Measurements from ENCODE around the gene TMEM86A.

DNA sequence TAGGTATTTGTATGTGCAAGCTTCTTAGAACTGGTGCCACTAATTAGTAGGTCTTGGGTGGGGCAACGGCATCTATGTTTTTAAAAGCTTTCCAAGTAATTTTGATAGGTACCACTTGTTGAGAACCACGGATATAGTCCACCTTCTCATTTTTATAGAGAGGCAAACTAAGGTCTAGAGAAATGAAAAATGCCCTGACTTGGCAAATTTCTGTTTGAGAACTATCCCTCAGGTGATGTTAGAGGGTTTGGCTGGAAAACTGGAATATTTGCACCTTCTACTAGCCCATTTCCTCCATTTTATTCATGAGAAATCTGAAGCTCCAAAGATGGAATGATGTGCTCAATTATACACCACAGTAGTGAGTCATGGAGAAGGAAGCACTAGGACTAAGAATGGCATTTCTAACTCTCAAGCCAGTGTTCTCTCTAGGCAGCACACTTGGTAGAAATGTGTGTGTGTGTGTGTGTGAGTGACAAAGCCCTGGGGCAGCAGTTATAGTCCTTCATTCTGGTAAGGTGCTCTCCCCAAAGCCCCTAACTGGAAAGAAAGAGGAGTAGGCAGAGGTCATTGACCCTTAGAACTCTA lies 1.8 kb upstream of the TMEM86A start:
- TF ChIP-seq, protein P1, sequence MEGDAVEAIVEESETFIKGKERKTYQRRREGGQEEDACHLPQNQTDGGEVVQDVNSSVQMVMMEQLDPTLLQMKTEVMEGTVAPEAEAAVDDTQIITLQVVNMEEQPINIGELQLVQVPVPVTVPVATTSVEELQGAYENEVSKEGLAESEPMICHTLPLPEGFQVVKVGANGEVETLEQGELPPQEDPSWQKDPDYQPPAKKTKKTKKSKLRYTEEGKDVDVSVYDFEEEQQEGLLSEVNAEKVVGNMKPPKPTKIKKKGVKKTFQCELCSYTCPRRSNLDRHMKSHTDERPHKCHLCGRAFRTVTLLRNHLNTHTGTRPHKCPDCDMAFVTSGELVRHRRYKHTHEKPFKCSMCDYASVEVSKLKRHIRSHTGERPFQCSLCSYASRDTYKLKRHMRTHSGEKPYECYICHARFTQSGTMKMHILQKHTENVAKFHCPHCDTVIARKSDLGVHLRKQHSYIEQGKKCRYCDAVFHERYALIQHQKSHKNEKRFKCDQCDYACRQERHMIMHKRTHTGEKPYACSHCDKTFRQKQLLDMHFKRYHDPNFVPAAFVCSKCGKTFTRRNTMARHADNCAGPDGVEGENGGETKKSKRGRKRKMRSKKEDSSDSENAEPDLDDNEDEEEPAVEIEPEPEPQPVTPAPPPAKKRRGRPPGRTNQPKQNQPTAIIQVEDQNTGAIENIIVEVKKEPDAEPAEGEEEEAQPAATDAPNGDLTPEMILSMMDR (IDR thresholded peaks at IDR 0.05; ENCODE audit: insufficient read depth, low read length, poor library complexity, severe bottlenecking), result no peak
- TF ChIP-seq EZH2phosphoT487 (conservative IDR thresholded peaks at IDR 0.05; ENCODE audit: low read length), result no peak
